ENCODE data around the gene DENND2D.

Gene DENND2D

GRCh38 chr1:111208921-111209320 is 8.5 kb upstream of the DENND2D start:
- Mint-ChIP-seq H3K9me3 (no peaks in the 10 kb centered on the region), H3K27me3 (ENCODE audit: low read depth) (peaks cover 45% of the 10 kb centered on the region), H3K27ac (no peak overlapping the region), H3K4me1 (no peaks in the 10 kb centered on the region), H3K36me3 (ENCODE audit: low read depth) (no peaks in the 10 kb centered on the region), H3K4me3 (no peak overlapping the region)
- no peak for TF ChIP-seq CTCF (IDR thresholded peaks at IDR 0.05; ENCODE audit: unreplicated experiment in 3 of 3)

GRCh38 chr1:111205714-111206050 is 5.2 kb upstream of the DENND2D start:
- no peaks in the 10 kb centered on the region for H3K36me3 Mint-ChIP-seq (ENCODE audit: low read depth)
- H3K27me3 Mint-ChIP-seq (ENCODE audit: low read depth) = peaks cover 63% of the 10 kb centered on the region
- H3K4me1 Mint-ChIP-seq = no peaks in the 10 kb centered on the region
- no peak overlapping the region for H3K27ac Mint-ChIP-seq
- no peaks in the 10 kb centered on the region for H3K9me3 Mint-ChIP-seq
- peak overlapping the region; percentile 15 to 26 (median 22) for H3K4me3 Mint-ChIP-seq
- no peak for TF ChIP-seq CTCF (IDR thresholded peaks at IDR 0.05; ENCODE audit: unreplicated experiment in 3 of 3)

- H3K27ac Mint-ChIP-seq = no peak overlapping the region
- H3K9me3 Mint-ChIP-seq = no peaks in the 10 kb centered on the region
- H3K27me3 Mint-ChIP-seq (ENCODE audit: low read depth) = peaks cover 60% of the 10 kb centered on the region
- no peaks in the 10 kb centered on the region for H3K36me3 Mint-ChIP-seq (ENCODE audit: low read depth)
- H3K4me3 Mint-ChIP-seq = peak overlapping the region; percentile 61 to 66 (median 64)
- H3K4me1 Mint-ChIP-seq = no peaks in the 10 kb centered on the region
- no peak for TF ChIP-seq CTCF (IDR thresholded peaks at IDR 0.05; ENCODE audit: unreplicated experiment in 3 of 3)
These were observed 4.7 kb upstream of the DENND2D start for GRCh38 chr1:111204983-111205713.

GRCh38 chr1:111204201-111204982 is 3.9 kb upstream of the DENND2D start:
- H3K4me3 Mint-ChIP-seq = peak overlapping the region; percentile 61 to 66 (median 64)
- no peaks in the 10 kb centered on the region for H3K9me3 Mint-ChIP-seq
- H3K27ac Mint-ChIP-seq = no peak overlapping the region
- H3K36me3 Mint-ChIP-seq (ENCODE audit: low read depth) = no peaks in the 10 kb centered on the region
- peaks cover 55% of the 10 kb centered on the region for H3K27me3 Mint-ChIP-seq (ENCODE audit: low read depth)
- TF ChIP-seq CTCF (IDR thresholded peaks at IDR 0.05; ENCODE audit: unreplicated experiment in 3 of 3) = no peak
- H3K4me1 Mint-ChIP-seq = no peaks in the 10 kb centered on the region

GRCh38 chr1:111203681-111204200 is 3.3 kb upstream of the DENND2D start:
- Mint-ChIP-seq H3K9me3 (no peaks in the 10 kb centered on the region), H3K4me3 (peak overlapping the region in 1 of 3 experiments; percentile 40), H3K27me3 (ENCODE audit: low read depth) (peaks cover 55% of the 10 kb centered on the region), H3K4me1 (no peaks in the 10 kb centered on the region), H3K27ac (no peak overlapping the region), H3K36me3 (ENCODE audit: low read depth) (no peaks in the 10 kb centered on the region)
- TF ChIP-seq CTCF (IDR thresholded peaks at IDR 0.05; ENCODE audit: unreplicated experiment in 3 of 3) = no peak

Data from nephron (organoid).